ENCODE measurements around the gene RPL22.

RPL22 gene

DNA sequence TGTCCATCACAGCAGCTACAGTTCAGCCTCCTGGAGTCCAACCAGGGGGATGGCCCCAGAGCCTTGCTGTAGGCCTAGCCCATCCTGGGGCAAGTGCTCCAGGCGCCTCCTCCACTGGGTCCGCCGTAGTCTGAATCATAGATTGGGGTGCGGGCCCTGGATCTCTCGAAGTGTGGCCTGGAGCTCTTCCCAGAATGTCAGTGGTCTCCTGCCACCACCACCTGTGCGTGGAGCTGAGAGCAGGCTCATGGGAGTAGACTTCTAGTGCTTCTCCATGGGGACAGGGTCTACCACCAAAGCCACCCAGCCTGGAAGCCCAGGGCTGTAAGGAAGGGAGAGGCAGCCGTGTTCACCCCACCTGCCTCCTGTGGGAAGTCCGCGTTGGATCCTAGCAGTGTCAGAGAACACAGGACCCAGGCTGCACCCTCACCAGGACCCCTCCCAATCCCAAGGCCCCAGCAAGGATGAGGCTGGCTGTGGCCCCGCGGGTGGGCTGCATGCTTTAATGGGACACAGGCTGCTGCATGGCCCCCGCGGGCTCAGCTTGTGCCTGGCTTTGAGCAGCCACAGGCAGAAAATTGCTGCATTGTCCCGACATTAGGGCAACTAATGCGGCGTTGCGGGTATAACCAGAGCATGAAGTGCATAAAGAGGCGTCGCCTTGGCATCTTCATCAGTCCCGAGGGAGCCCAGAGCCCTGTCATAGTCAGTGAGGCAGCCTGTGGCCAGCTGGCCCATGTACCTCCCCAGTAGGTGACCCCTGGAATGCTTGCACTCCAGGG lies 43.8 kb upstream of the RPL22 start:
- Histone ChIP-seq H3K4me1 (ENCODE audit: control insufficient read depth, insufficient read depth, low read length, poor library complexity, severe bottlenecking) (peaks cover 25% of the 10 kb centered on the region), H3K27me3 (replicated peaks; ENCODE audit: control insufficient read depth, insufficient read depth, low read length, poor library complexity, severe bottlenecking) (peaks cover 68% of the 10 kb centered on the region)

DNA sequence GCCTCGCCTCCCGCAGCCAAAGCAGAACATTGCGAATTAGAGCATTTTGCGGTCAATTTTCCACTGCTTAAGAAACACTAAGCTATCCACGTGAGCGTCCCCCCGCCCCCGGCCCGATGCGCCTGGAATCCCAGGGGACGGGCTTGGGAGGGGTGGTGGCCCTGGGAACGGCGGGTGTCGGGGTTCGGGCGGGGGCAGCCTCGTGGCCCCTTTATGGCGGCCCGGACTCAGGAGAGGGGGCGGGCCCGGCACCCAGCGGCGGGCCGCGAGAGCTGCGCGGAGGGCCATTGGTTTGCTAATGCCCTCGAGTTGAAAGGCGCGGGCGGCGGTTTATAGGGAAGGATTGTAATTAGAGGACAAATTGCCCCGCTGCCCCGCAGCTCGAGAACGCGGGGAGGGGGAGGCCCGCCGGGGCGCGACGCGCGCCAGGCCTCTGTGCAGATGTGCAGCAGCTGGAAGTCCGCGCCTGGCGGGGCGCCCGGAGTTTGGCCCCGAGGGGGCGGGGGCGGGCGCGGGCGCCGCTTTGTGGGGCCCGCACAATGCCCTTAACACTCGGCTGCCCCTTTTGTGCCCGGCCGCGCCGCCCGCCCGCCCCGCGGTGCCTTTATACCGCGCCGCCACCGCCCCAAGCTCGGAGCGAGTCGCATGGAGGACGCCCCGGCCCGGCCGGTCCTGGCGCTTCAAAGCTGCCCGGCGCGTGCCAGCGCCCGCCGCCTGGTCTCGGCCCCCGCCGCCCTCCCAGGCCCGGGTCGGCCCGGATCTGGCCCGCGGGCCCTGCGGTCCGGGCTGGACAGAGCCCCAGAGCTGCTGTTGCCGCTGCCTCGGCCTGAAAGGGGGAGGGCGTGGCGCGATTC lies 42.7 kb upstream of the RPL22 start:
- peaks cover 25% of the 10 kb centered on the region for H3K4me1 ChIP-seq (ENCODE audit: control insufficient read depth, insufficient read depth, low read length, poor library complexity, severe bottlenecking)
- H3K4me3 ChIP-seq (ENCODE audit: insufficient read depth, low read depth, low read length, poor library complexity, severe bottlenecking), result no peak overlapping the region
- H3K27me3 ChIP-seq (replicated peaks; ENCODE audit: control insufficient read depth, insufficient read depth, low read length, poor library complexity, severe bottlenecking), result peaks cover 60% of the 10 kb centered on the region
- H3K36me3 ChIP-seq (ENCODE audit: control insufficient read depth, insufficient read depth, low read length), result no peaks in the 10 kb centered on the region
- no peaks in the 10 kb centered on the region for H3K9me3 ChIP-seq (ENCODE audit: control insufficient read depth, low read length)
- no peak overlapping the region for H3K27ac ChIP-seq (ENCODE audit: insufficient read depth, low read length, poor library complexity, severe bottlenecking)
- DNase-seq, result no peak

More for the DNA sequence above, 43.8 kb upstream of the RPL22 start:
- Histone ChIP-seq H3K9me3 (ENCODE audit: control insufficient read depth, low read length) (no peaks in the 10 kb centered on the region), H3K36me3 (ENCODE audit: control insufficient read depth, insufficient read depth, low read length) (no peaks in the 10 kb centered on the region), H3K27ac (ENCODE audit: insufficient read depth, low read length, poor library complexity, severe bottlenecking) (no peak overlapping the region), H3K4me3 (ENCODE audit: insufficient read depth, low read depth, low read length, poor library complexity, severe bottlenecking) (no peak overlapping the region)
- DNase-seq, result no peak

DNA sequence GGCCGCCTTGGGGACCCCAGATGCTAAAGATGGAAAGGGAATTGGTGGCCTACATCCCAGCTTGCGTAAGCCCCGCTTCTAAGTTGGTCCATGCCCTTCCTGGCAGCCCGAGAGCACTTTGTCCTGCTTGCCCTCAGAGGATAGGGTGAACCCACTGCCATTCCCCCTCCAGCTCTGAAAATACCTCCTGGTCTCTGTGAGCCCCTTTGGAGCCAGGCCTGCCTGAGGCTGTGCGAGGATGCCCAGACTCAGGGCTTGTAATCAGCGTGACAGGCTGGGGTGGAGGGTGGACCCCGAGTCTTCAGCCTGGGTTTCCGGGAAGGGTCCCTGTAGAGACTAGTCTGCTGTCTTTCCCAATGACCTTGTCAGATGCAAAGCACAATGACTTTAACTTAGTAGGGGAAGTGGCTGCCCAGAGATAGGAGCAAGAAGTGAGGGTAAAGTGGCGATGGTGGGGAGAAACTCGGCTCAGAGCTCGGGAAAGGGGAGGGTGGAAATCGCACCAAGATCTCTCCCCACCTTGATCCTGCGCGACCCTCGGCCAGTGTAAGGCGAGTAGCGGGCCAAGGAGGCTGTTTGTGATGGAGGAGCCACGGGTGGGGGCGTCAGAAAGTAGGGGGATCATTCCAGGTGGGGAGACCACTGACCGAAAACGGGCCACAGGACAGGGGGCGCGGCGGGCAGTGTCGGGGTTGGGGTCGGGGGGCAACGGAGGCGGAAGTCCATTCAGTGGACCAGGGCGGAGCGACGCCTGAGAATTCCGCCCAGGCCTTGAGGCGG lies 41.9 kb upstream of the RPL22 start:
- H3K27ac ChIP-seq (ENCODE audit: insufficient read depth, low read length, poor library complexity, severe bottlenecking), result no peak overlapping the region
- DNase-seq, result no peak
- H3K4me1 ChIP-seq (ENCODE audit: control insufficient read depth, insufficient read depth, low read length, poor library complexity, severe bottlenecking), result peaks cover 20% of the 10 kb centered on the region
- H3K4me3 ChIP-seq (ENCODE audit: insufficient read depth, low read depth, low read length, poor library complexity, severe bottlenecking), result no peak overlapping the region
- peaks cover 51% of the 10 kb centered on the region for H3K27me3 ChIP-seq (replicated peaks; ENCODE audit: control insufficient read depth, insufficient read depth, low read length, poor library complexity, severe bottlenecking)
- no peaks in the 10 kb centered on the region for H3K9me3 ChIP-seq (ENCODE audit: control insufficient read depth, low read length)
- no peaks in the 10 kb centered on the region for H3K36me3 ChIP-seq (ENCODE audit: control insufficient read depth, insufficient read depth, low read length)

DNA sequence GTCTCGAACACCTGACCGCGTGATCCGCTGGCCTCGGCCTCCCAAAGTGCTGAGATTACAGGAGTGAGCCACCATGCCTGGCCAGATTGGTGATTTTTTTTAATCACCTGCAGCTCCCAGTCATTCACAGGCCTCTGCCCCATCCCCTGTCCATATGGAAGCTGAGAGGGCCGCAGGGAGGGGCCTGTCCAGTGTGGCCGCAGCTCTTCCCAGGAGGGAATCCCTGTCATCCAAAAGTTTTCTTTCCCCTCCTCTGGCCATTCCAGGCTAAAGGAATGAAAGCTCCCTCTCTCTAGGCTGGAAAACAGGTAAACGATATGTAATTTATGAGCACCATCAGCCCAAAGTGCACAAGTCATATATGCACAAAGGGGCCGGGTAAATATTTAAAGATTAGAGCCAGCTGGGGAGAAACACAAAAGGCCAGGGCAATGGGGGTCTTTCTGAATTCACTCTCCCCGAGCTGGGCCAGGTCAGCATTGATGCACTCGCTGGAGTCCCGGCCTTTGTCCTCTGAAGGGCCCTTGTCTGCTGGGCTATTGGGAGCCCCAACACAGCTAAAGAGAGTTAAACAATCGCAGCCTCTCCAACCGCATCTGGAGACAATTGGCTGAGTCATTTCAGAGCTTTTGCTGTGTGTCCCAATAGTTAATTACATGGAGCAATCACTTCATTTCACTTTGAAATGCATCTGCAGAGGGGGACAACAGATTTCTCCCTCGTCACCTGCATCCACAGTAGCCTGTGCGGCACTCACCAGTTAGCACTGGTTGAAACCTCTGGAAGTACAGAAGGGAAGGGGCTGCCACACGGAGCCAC lies 40.8 kb upstream of the RPL22 start:
- peaks cover 40% of the 10 kb centered on the region for H3K27me3 ChIP-seq (replicated peaks; ENCODE audit: control insufficient read depth, insufficient read depth, low read length, poor library complexity, severe bottlenecking)
- H3K9me3 ChIP-seq (ENCODE audit: control insufficient read depth, low read length), result no peaks in the 10 kb centered on the region
- DNase-seq, result no peak
- H3K36me3 ChIP-seq (ENCODE audit: control insufficient read depth, insufficient read depth, low read length), result no peaks in the 10 kb centered on the region
- no peak overlapping the region for H3K27ac ChIP-seq (ENCODE audit: insufficient read depth, low read length, poor library complexity, severe bottlenecking)
- H3K4me3 ChIP-seq (ENCODE audit: insufficient read depth, low read depth, low read length, poor library complexity, severe bottlenecking), result no peak overlapping the region
- peaks cover 9% of the 10 kb centered on the region for H3K4me1 ChIP-seq (ENCODE audit: control insufficient read depth, insufficient read depth, low read length, poor library complexity, severe bottlenecking)

DNA sequence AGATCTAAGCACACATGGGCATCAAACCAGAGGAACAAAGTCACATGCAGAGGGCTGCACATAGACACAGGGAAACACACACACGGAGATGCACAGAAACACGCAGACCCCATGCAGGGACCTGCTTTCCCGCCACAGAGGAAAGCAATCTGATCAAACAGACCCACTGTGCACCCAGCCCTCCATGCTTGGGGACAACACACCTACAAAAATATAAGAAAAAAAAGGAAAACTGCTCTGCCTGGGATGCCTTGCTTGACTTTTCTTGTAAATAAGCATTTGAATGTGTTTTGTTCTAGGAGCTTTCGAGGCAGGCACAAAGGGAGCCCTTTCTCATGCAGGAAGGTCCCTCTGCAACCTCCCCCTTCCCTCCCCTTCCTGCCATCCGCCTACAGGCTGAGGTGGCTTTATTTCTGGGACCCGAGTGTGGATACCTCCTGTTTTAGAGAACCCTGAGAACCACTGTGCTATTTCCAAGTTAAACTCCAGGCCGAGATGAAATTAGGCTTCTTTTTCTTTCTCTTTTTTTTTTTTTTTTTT lies 39.9 kb upstream of the RPL22 start:
- no peaks in the 10 kb centered on the region for H3K9me3 ChIP-seq (ENCODE audit: control insufficient read depth, low read length)
- H3K27me3 ChIP-seq (replicated peaks; ENCODE audit: control insufficient read depth, insufficient read depth, low read length, poor library complexity, severe bottlenecking), result peaks cover 32% of the 10 kb centered on the region
- no peak overlapping the region for H3K4me3 ChIP-seq (ENCODE audit: insufficient read depth, low read depth, low read length, poor library complexity, severe bottlenecking)
- no peaks in the 10 kb centered on the region for H3K36me3 ChIP-seq (ENCODE audit: control insufficient read depth, insufficient read depth, low read length)
- no peak for DNase-seq
- H3K27ac ChIP-seq (ENCODE audit: insufficient read depth, low read length, poor library complexity, severe bottlenecking), result no peak overlapping the region
- peaks cover 11% of the 10 kb centered on the region for H3K4me1 ChIP-seq (ENCODE audit: control insufficient read depth, insufficient read depth, low read length, poor library complexity, severe bottlenecking)

DNA sequence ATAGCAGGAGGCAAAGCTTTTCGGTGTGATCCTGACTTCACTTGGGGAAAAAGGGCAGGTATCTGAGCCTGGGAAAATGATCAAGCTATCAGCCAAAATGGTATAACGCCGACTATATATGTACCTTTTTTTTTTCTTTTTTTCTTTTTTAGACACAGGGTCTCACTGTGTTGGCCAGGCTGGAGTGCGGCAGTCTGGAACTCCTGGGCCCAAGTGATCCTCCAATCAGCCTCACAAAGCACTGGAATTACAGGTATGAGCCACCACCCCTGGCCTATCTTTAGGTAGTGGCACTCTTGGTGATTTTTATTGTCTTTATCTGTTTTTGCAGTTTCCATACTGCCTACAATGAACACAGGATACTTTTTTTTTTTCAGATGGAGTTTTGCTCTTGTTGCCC lies 37.7 kb upstream of the RPL22 start:
- DNase-seq, result no peak

DNA sequence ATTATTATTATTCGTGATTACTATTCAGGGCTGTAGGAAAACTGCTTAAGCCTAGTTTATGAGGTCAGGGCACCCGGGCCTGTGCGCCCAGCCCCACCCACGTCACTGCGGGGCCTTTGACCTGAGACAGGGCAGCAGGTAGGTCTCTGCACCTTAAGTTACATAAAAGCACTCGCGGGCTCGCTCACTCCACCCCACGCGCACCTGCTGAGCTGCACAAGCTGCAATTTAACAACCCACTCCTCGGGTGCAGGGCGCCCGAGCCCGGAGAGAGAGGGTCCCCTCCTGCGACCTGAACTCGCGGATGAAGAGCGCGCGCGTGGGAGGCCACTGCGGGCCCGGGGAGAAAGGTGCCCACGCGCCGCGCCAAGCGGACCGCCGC lies 35.9 kb upstream of the RPL22 start:
- H3K4me3 ChIP-seq (ENCODE audit: insufficient read depth, low read depth, low read length, poor library complexity, severe bottlenecking), result peak overlapping the region; percentile 67
- H3K27me3 ChIP-seq (replicated peaks; ENCODE audit: control insufficient read depth, insufficient read depth, low read length, poor library complexity, severe bottlenecking), result no peaks in the 10 kb centered on the region
- peak overlapping the region; percentile 25 for H3K27ac ChIP-seq (ENCODE audit: insufficient read depth, low read length, poor library complexity, severe bottlenecking)
- no peaks in the 10 kb centered on the region for H3K9me3 ChIP-seq (ENCODE audit: control insufficient read depth, low read length)
- DNase-seq, result no peak
- H3K4me1 ChIP-seq (ENCODE audit: control insufficient read depth, insufficient read depth, low read length, poor library complexity, severe bottlenecking), result peaks cover 5% of the 10 kb centered on the region
- H3K36me3 ChIP-seq (ENCODE audit: control insufficient read depth, insufficient read depth, low read length), result peaks cover 11% of the 10 kb centered on the region

More for the DNA sequence above, 37.7 kb upstream of the RPL22 start:
- no peak overlapping the region for H3K4me3 ChIP-seq (ENCODE audit: insufficient read depth, low read depth, low read length, poor library complexity, severe bottlenecking)
- peaks cover 6% of the 10 kb centered on the region for H3K36me3 ChIP-seq (ENCODE audit: control insufficient read depth, insufficient read depth, low read length)
- peaks cover 15% of the 10 kb centered on the region for H3K27me3 ChIP-seq (replicated peaks; ENCODE audit: control insufficient read depth, insufficient read depth, low read length, poor library complexity, severe bottlenecking)
- no peaks in the 10 kb centered on the region for H3K9me3 ChIP-seq (ENCODE audit: control insufficient read depth, low read length)
- peaks cover 10% of the 10 kb centered on the region for H3K4me1 ChIP-seq (ENCODE audit: control insufficient read depth, insufficient read depth, low read length, poor library complexity, severe bottlenecking)
- no peak overlapping the region for H3K27ac ChIP-seq (ENCODE audit: insufficient read depth, low read length, poor library complexity, severe bottlenecking)

DNA sequence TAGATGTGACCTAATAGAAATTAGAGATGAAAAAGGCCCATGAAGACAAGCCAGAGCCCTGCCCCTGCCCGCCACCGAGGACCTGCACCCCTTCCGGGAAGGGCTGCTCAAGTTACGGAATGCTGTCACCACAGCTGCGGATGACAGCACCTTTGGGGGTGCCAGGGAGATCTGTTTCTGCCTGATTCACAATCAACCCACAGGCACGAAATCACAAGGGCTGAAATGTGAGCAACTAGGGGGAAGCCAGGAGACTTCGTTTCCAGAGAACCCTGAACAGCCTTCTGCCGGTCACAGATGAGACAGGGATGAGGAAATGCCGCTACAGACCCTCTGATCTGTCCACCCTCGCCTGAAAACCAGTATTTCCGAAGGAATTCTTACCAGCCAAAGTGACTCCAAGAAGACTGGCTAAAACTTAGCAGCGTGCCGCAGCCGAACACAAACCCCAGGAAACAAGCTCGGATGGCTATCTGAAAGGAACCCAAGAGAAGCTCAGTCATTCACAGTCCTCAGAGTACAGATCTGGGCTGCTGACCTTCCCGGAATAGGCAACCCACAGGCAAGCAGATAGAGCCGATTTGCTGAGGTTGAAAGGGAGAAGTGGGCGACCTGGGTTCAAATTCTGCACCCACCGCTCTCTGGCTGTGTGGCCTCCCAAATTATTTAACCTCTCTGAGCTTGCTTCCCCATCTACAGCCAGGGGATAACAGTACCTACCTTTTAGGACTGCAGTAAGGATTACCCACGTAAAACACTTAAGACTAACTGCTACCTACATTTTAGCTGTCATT lies 35.3 kb upstream of the RPL22 start:
- Histone ChIP-seq H3K4me1 (ENCODE audit: control insufficient read depth, insufficient read depth, low read length, poor library complexity, severe bottlenecking) (peaks cover 5% of the 10 kb centered on the region), H3K27ac (ENCODE audit: insufficient read depth, low read length, poor library complexity, severe bottlenecking) (peak overlapping the region; percentile 25), H3K9me3 (ENCODE audit: control insufficient read depth, low read length) (no peaks in the 10 kb centered on the region), H3K36me3 (ENCODE audit: control insufficient read depth, insufficient read depth, low read length) (peaks cover 11% of the 10 kb centered on the region), H3K27me3 (replicated peaks; ENCODE audit: control insufficient read depth, insufficient read depth, low read length, poor library complexity, severe bottlenecking) (no peaks in the 10 kb centered on the region), H3K4me3 (ENCODE audit: insufficient read depth, low read depth, low read length, poor library complexity, severe bottlenecking) (peak overlapping the region; percentile 67)
- no peak for DNase-seq
